WTC11 (cell line): ENCODE data around the gene EPHB6.

Source experiments
- ATF1 ChIP-seq: sonication (generic); formaldehyde crosslinking; IDR thresholded peaks from 2 replicates; pipeline ENCODE4 v1.8.1; 2023; ENCODE audit warnings: mild to moderate bottlenecking, moderate library complexity, missing genetic modification reagents
- CBFB ChIP-seq: sonication (generic); formaldehyde crosslinking; IDR thresholded peaks from 2 replicates; pipeline ENCODE4 v1.8.1; 2022; ENCODE audit warnings: mild to moderate bottlenecking, low read depth, missing genetic modification reagents
- TCF7 ChIP-seq: sonication (generic); formaldehyde crosslinking; IDR thresholded peaks from 2 replicates; pipeline ENCODE4 v1.8.0; 2022; ENCODE audit warnings: mild to moderate bottlenecking, low read depth, missing genetic modification reagents, moderate library complexity
- ZNF121 ChIP-seq: sonication (generic); formaldehyde crosslinking; IDR thresholded peaks from 2 replicates; pipeline ENCODE4 v1.8.0; 2023; ENCODE audit warnings: missing genetic modification reagents
- ZNF232 ChIP-seq: sonication (generic); formaldehyde crosslinking; IDR thresholded peaks from 2 replicates; pipeline ENCODE4 v1.8.0; 2022; ENCODE audit warnings: mild to moderate bottlenecking, missing genetic modification reagents
- ZNF263 ChIP-seq: sonication (generic); formaldehyde crosslinking; IDR thresholded peaks from 2 replicates; pipeline ENCODE4 v1.8.1; 2022; ENCODE audit warnings: low read depth, mild to moderate bottlenecking, moderate library complexity, missing genetic modification reagents
- TF ChIP-seq, protein P1 (sequence below): sonication (generic); formaldehyde crosslinking; conservative IDR thresholded peaks from 2 replicates; pipeline ENCODE4 v1.8.1; 2022; ENCODE audit warnings: mild to moderate bottlenecking, missing genetic modification reagents
- TF ChIP-seq, protein P2 (sequence below): fragments of 200-600 bp; IDR thresholded peaks from 2 replicates; pipeline ENCODE4 v1.8.0; 2022; ENCODE audit warnings: antibody characterized with exemption
- TF ChIP-seq, protein P3 (sequence below): sonication (generic); formaldehyde crosslinking; IDR thresholded peaks from 2 replicates; pipeline ENCODE4 v1.8.0; 2023; ENCODE audit warnings: missing genetic modification reagents
- TF ChIP-seq, protein P4 (sequence below): sonication (generic); formaldehyde crosslinking; IDR thresholded peaks from 2 replicates; pipeline ENCODE4 v1.8.1; 2022; ENCODE audit warnings: mild to moderate bottlenecking, moderate library complexity, missing genetic modification reagents
- TF ChIP-seq, protein P5 (sequence below): sonication (generic); formaldehyde crosslinking; IDR thresholded peaks from 2 replicates; pipeline ENCODE4 v1.8.1; 2022; ENCODE audit warnings: low read depth, missing genetic modification reagents, borderline replicate concordance

DNA sequence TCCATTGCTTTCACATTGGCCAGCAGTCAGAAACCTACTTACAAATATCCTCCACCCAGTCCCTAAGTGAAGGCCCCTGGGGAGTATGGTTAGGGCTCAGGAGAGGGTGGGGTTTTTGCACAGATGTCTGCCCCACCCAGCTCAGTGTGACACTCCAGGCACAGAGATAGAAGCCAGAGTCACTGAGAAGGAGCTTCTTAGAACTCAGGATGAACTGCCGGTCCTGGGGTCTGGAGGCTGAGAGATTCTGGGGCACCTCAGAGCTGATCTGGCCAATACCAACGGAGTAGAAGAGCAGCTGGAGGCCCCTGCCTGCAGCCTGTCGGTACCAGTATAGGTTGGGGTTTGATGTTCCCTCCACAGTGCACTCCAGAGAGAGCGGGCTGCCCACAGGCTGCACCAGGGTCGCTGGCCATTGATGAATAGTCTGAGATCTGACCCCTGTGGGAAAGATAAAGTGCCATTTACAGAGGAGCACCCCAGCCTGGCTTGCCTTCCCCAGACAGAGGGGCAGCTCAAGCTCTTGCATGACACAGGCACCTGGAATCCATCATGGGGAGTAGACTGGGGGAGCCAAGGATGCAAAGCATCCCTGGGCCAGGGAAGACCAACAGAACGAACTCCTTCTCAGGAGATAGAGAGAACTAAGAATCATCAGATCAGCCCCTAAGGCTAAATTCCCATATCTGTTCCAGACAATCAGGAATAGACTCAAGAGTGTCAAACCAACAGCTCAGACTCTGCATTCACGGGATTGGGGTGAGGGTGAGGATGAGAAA, 42.2 kb upstream of the EPHB6 start:
- TF ChIP-seq, protein P1, sequence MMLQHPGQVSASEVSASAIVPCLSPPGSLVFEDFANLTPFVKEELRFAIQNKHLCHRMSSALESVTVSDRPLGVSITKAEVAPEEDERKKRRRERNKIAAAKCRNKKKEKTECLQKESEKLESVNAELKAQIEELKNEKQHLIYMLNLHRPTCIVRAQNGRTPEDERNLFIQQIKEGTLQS = no peak
- no peak for TF ChIP-seq ZNF263 (CRISPR knock-in tag)
- TF ChIP-seq, protein P2, sequence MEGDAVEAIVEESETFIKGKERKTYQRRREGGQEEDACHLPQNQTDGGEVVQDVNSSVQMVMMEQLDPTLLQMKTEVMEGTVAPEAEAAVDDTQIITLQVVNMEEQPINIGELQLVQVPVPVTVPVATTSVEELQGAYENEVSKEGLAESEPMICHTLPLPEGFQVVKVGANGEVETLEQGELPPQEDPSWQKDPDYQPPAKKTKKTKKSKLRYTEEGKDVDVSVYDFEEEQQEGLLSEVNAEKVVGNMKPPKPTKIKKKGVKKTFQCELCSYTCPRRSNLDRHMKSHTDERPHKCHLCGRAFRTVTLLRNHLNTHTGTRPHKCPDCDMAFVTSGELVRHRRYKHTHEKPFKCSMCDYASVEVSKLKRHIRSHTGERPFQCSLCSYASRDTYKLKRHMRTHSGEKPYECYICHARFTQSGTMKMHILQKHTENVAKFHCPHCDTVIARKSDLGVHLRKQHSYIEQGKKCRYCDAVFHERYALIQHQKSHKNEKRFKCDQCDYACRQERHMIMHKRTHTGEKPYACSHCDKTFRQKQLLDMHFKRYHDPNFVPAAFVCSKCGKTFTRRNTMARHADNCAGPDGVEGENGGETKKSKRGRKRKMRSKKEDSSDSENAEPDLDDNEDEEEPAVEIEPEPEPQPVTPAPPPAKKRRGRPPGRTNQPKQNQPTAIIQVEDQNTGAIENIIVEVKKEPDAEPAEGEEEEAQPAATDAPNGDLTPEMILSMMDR = no peak
- TF ChIP-seq, protein P3, sequence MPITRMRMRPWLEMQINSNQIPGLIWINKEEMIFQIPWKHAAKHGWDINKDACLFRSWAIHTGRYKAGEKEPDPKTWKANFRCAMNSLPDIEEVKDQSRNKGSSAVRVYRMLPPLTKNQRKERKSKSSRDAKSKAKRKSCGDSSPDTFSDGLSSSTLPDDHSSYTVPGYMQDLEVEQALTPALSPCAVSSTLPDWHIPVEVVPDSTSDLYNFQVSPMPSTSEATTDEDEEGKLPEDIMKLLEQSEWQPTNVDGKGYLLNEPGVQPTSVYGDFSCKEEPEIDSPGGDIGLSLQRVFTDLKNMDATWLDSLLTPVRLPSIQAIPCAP (CRISPR knock-in tag) = no peak
- no peak for TF ChIP-seq ZNF121 (CRISPR knock-in tag)
- TF ChIP-seq, protein P4, sequence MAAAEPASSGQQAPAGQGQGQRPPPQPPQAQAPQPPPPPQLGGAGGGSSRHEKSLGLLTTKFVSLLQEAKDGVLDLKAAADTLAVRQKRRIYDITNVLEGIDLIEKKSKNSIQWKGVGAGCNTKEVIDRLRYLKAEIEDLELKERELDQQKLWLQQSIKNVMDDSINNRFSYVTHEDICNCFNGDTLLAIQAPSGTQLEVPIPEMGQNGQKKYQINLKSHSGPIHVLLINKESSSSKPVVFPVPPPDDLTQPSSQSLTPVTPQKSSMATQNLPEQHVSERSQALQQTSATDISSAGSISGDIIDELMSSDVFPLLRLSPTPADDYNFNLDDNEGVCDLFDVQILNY (CRISPR knock-in tag) = no peak
- TF ChIP-seq CBFB (CRISPR knock-in tag) = no peak
- TF ChIP-seq ATF1 (CRISPR knock-in tag) = no peak
- no peak for TF ChIP-seq ZNF232 (CRISPR knock-in tag)
- TF ChIP-seq, protein P5, sequence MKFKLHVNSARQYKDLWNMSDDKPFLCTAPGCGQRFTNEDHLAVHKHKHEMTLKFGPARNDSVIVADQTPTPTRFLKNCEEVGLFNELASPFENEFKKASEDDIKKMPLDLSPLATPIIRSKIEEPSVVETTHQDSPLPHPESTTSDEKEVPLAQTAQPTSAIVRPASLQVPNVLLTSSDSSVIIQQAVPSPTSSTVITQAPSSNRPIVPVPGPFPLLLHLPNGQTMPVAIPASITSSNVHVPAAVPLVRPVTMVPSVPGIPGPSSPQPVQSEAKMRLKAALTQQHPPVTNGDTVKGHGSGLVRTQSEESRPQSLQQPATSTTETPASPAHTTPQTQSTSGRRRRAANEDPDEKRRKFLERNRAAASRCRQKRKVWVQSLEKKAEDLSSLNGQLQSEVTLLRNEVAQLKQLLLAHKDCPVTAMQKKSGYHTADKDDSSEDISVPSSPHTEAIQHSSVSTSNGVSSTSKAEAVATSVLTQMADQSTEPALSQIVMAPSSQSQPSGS (CRISPR knock-in tag) = no peak
- TF ChIP-seq TCF7 (CRISPR knock-in tag) = no peak
